Measurements from ENCODE around the gene TBCCD1. TPM values are rescaled to one million over a fixed set of nuclear protein-coding genes. Genes with fewer than 3 reads are reported as not detected.

TBCCD1 gene
- total and polyA plus RNA-seq, 2 of the 4 experiments (the other 2 are of a cell fraction) = 7.9 to 19.7 TPM

DNA sequence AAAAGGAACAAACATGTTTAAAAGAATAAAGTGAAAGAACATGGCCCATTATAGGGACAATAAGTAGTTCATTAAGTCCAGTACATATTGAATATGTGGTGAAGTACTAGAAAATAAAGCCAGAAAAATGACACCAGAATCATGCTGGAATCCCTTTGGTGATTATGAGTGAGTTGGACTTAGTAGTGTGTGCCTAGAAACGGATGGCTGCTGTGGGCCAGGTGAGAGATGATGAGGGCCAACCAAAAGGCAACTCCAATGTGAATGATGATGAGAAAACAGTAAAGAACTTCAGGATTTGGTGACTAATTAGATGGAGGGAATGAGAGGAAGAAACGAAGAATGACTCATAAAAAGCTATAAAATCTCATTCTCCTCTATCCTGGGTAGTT lies 26.3 kb downstream of the TBCCD1 start:
- no TSS peak for BruUV-seq (replicated peaks)
- no peak overlapping the region for H3K14ac ChIP-seq (replicated peaks; ENCODE audit: low read depth, low read length)
- H3K9ac ChIP-seq (ENCODE audit: low read depth, low read length) = no peak overlapping the region
- H3K27me3 ChIP-seq (ENCODE audit: control insufficient read depth, insufficient read depth, low read length) = no peaks in the 10 kb centered on the region
- H2BK120ac ChIP-seq (ENCODE audit: low read depth, low read length) = no peak overlapping the region
- no CpG with 5 or more reads among the region's 2 CpGs for WGBS, 2 experiments (ENCODE audit: extremely low coverage in 2 of 2, insufficient read length in 1 of 2)
- no peak overlapping the region for H4K8ac ChIP-seq (ENCODE audit: low read depth in 2 of 2, low read length in 2 of 2)
- H3K23ac ChIP-seq (ENCODE audit: low read depth, low read length) = no peak overlapping the region
- H3K36me3 ChIP-seq (ENCODE audit: control insufficient read depth, insufficient read depth, low read length) = 0 out of 2 replicates have a peak, but pooled peaks cover 2% of the 10 kb centered on the region
- no peak overlapping the region for H3K4me2 ChIP-seq (ENCODE audit: low read depth, low read length)
- no peak overlapping the region for H3K27ac ChIP-seq (ENCODE audit: insufficient read depth, low read length)
- no peak overlapping the region for H2AFZ ChIP-seq (replicated peaks; ENCODE audit: low read length, poor library complexity)
- ChIA-PET POLR2A (ENCODE audit: unreplicated experiment) (interaction anchor here (0.6 kb wide), 1 partner anchor 246 kb away, joined by 3 read pairs; no protein-coding TSS in a partner anchor), CTCF (interaction anchor here (0.6 to 2.1 kb wide), 11 partner anchors 9 to 570 kb away, joined by 3 to 17 read pairs (median 4); no protein-coding TSS in a partner anchor)
- H3K9me1 ChIP-seq (ENCODE audit: insufficient read depth, low read length) = no peaks in the 10 kb centered on the region; the same call in 1 of the 2 replicates
- H3K79me1 ChIP-seq (ENCODE audit: low read depth in 1 of 2, low read length in 2 of 2) = no peaks in the 10 kb centered on the region
- H2AK5ac ChIP-seq (ENCODE audit: low read depth, low read length) = no peak overlapping the region
- DNase-seq (peak; percentile 28), ATAC-seq (ENCODE audit: low read depth) (peak; percentile 45)
- intact Hi-C loops (cut with micrococcal nuclease) = loop anchor here (1.0 to 5.0 kb wide), 5 partner anchors 76 to 558 kb away; partner anchors contain the start of gene ETV5
- TF ChIP-seq, protein P1, sequence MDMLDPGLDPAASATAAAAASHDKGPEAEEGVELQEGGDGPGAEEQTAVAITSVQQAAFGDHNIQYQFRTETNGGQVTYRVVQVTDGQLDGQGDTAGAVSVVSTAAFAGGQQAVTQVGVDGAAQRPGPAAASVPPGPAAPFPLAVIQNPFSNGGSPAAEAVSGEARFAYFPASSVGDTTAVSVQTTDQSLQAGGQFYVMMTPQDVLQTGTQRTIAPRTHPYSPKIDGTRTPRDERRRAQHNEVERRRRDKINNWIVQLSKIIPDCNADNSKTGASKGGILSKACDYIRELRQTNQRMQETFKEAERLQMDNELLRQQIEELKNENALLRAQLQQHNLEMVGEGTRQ (IDR thresholded peaks at IDR 0.05; ENCODE audit: low read depth, low read length) = no peak
- no peak for TF ChIP-seq CEBPB (IDR thresholded peaks at IDR 0.05; ENCODE audit: low read depth, low read length)
- TF ChIP-seq BHLHE40 (IDR thresholded peaks at IDR 0.05; ENCODE audit: low read depth, low read length) = 0 out of 2 replicates have a peak, but pooled peaks have one; percentile 11
- TF ChIP-seq, protein P2, sequence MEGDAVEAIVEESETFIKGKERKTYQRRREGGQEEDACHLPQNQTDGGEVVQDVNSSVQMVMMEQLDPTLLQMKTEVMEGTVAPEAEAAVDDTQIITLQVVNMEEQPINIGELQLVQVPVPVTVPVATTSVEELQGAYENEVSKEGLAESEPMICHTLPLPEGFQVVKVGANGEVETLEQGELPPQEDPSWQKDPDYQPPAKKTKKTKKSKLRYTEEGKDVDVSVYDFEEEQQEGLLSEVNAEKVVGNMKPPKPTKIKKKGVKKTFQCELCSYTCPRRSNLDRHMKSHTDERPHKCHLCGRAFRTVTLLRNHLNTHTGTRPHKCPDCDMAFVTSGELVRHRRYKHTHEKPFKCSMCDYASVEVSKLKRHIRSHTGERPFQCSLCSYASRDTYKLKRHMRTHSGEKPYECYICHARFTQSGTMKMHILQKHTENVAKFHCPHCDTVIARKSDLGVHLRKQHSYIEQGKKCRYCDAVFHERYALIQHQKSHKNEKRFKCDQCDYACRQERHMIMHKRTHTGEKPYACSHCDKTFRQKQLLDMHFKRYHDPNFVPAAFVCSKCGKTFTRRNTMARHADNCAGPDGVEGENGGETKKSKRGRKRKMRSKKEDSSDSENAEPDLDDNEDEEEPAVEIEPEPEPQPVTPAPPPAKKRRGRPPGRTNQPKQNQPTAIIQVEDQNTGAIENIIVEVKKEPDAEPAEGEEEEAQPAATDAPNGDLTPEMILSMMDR (conservative IDR thresholded peaks at IDR 0.05; ENCODE audit: low read depth, low read length) = no peak
- TF ChIP-seq CHD1 (IDR thresholded peaks at IDR 0.05; ENCODE audit: low read depth, low read length) = no peak
- no peak for TF ChIP-seq NFE2L2 (IDR thresholded peaks at IDR 0.05; ENCODE audit: low read depth, low read length)
- TF ChIP-seq RAD21 (IDR thresholded peaks at IDR 0.05; ENCODE audit: low read length) = no peak
- no peak for TF ChIP-seq MAZ (IDR thresholded peaks at IDR 0.05; ENCODE audit: borderline replicate concordance, low read depth, low read length)
- TF ChIP-seq SMC3 (IDR thresholded peaks at IDR 0.05; ENCODE audit: low read depth, low read length) = no peak
- no peak for TF ChIP-seq MAFK (IDR thresholded peaks at IDR 0.05; ENCODE audit: low read depth, low read length)
- TF ChIP-seq MXI1 (IDR thresholded peaks at IDR 0.05; ENCODE audit: borderline replicate concordance, low read depth, low read length) = no peak
- TF ChIP-seq POLR2A (IDR thresholded peaks at IDR 0.05; ENCODE audit: low read depth, low read length) = 0 out of 2 replicates have a peak, but pooled peaks have one; percentile 1
- TF ChIP-seq, protein P3, sequence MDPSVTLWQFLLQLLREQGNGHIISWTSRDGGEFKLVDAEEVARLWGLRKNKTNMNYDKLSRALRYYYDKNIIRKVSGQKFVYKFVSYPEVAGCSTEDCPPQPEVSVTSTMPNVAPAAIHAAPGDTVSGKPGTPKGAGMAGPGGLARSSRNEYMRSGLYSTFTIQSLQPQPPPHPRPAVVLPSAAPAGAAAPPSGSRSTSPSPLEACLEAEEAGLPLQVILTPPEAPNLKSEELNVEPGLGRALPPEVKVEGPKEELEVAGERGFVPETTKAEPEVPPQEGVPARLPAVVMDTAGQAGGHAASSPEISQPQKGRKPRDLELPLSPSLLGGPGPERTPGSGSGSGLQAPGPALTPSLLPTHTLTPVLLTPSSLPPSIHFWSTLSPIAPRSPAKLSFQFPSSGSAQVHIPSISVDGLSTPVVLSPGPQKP (IDR thresholded peaks at IDR 0.05; ENCODE audit: borderline replicate concordance, low read depth, low read length) = no peak
- no peak for TF ChIP-seq RFX5 (IDR thresholded peaks at IDR 0.05; ENCODE audit: low read depth, low read length)
- TF ChIP-seq FOS (IDR thresholded peaks at IDR 0.05; ENCODE audit: low read depth, low read length) = peak; percentile 49; the same call in 1 of the 2 replicates
- no peak for TF ChIP-seq RCOR1 (IDR thresholded peaks at IDR 0.05; ENCODE audit: insufficient replicate concordance, low read length)
- no peak overlapping the region for H4K91ac ChIP-seq (ENCODE audit: insufficient read depth, low read depth, low read length)
- no peaks in the 10 kb centered on the region for H3K4me1 ChIP-seq (ENCODE audit: control insufficient read depth, insufficient read depth, low read length)
- H2BK20ac ChIP-seq (ENCODE audit: low read depth, low read length) = no peak overlapping the region
- dilution Hi-C loops (cut with HindIII; ENCODE audit: low sequenced_read_pairs, unreplicated experiment) = no loop called here
- no peak overlapping the region for H2AK9ac ChIP-seq (replicated peaks; ENCODE audit: low read depth, low read length, poor library complexity)
- H3K56ac ChIP-seq (ENCODE audit: extremely low read depth, insufficient read depth, low read length) = no peak overlapping the region
- H3K4ac ChIP-seq (ENCODE audit: low read depth, low read length) = no peak overlapping the region
- in situ Hi-C loops (cut with MboI; ENCODE audit: low sequenced_read_pairs) = no loop called here
- no peak overlapping the region for H2BK5ac ChIP-seq (ENCODE audit: low read depth, low read length, poor library complexity, severe bottlenecking)
- no peak overlapping the region for H2BK15ac ChIP-seq (ENCODE audit: low read depth, low read length)
- no peak overlapping the region for H4K5ac ChIP-seq (ENCODE audit: low read depth, low read length)
- no peaks in the 10 kb centered on the region for H3K9me3 ChIP-seq (ENCODE audit: control insufficient read depth, insufficient read depth, low read length)
- H4K20me1 ChIP-seq (ENCODE audit: insufficient read depth, low read length) = no peaks in the 10 kb centered on the region
- no peak overlapping the region for H3K4me3 ChIP-seq (ENCODE audit: insufficient read depth, low read depth, low read length)
- H3K18ac ChIP-seq (ENCODE audit: low read depth, low read length) = no peak overlapping the region

Data from IMR-90 (cell line).